Umbilical cord (tissue), 2 donors: ENCODE data around the gene FMO1. TPM values are rescaled to one million over a fixed set of nuclear protein-coding genes. Genes with fewer than 3 reads are reported as not detected.
"Not testable (repeated sequence)": the region's sequence is repeated elsewhere in the genome, so short reads cannot be mapped to it uniquely, and the experiment has no call there.

Source experiments
- DNase-seq: peaks from one replicate; pipeline ENCODE4 v3.0.0-alpha.2; 2015; ENCODE audit warnings: low spot score
- total RNA-seq: library from RNA; depleted of rRNA; stranded (reverse); fragments of >200 nt; gene quantifications from one replicate; pipeline ENCODE4 v1.2.3, GENCODE V29; 2014; ENCODE audit warnings: low replicate concordance; ENCODE audit not compliant: insufficient read depth

Gene FMO1
- total RNA-seq, 1 donor from 2014 or later = 0.24 TPM

- DNase-seq = no peak
These were observed 32.3 kb downstream of the FMO1 start for GRCh38 chr1:171280599-171280998.

GRCh38 chr1:171286032-171286705, 37.9 kb downstream of the FMO1 start:
- peak; percentile 19 for DNase-seq

- no peak for DNase-seq
These were observed 42.3 kb downstream of the FMO1 start for GRCh38 chr1:171290621-171291020.

GRCh38 chr1:171292799-171293198, 44.5 kb downstream of the FMO1 start:
- no peak for DNase-seq

GRCh38 chr1:171295383-171295782, 47.1 kb downstream of the FMO1 start:
- not testable (repeated sequence) for DNase-seq

GRCh38 chr1:171295821-171296220, 47.5 kb downstream of the FMO1 start:
- no peak for DNase-seq

GRCh38 chr1:171296897-171297296, 48.6 kb downstream of the FMO1 start:
- no peak for DNase-seq

GRCh38 chr1:171298696-171299095, 50.4 kb downstream of the FMO1 start:
- DNase-seq = no peak

GRCh38 chr1:171299342-171299741, 51.0 kb downstream of the FMO1 start:
- no peak for DNase-seq

- no peak for DNase-seq
These were observed 52.1 kb downstream of the FMO1 start for GRCh38 chr1:171300401-171300800.

- DNase-seq = no peak
These were observed 62.4 kb downstream of the FMO1 start for GRCh38 chr1:171310661-171311087.

GRCh38 chr1:171311771-171312558, 63.7 kb downstream of the FMO1 start:
- DNase-seq = no peak

GRCh38 chr1:171313319-171313834, 65.1 kb downstream of the FMO1 start:
- DNase-seq = no peak

GRCh38 chr1:171313835-171314320, 65.6 kb downstream of the FMO1 start, which contains the start of gene FMO4:
FMO4 (plus strand) TSS chr1:171314183; CDS start chr1:171319826, 5,643 bp downstream.
- DNase-seq = peak; percentile 100

- DNase-seq = no peak
These were observed 81.0 kb downstream of the FMO1 start for GRCh38 chr1:171329251-171329650.

- DNase-seq = no peak
These were observed 85.8 kb downstream of the FMO1 start for GRCh38 chr1:171334024-171334640.

Other genes starting within 250 kb of the FMO1 start
- gene FMO3, start 157.6 kb upstream of the FMO1 start, total RNA-seq = 6.3 TPM
- gene FMO2, start 63.2 kb upstream of the FMO1 start, total RNA-seq = 15.4 TPM
- 5.8 TPM for gene FMO4, start 65.7 kb downstream of the FMO1 start, total RNA-seq
- gene PRRC2C, start 237.0 kb downstream of the FMO1 start, total RNA-seq = 30.8 TPM